Calu3 (cell line): ENCODE data around the gene CCDC71L. TPM values are rescaled to one million over a fixed set of nuclear protein-coding genes. Genes with fewer than 3 reads are reported as not detected.
"Not testable (repeated sequence)": the region's sequence is repeated elsewhere in the genome, so short reads cannot be mapped to it uniquely, and the experiment has no call there.

Experiments used
- BruUV-seq: library from RNA; stranded (reverse); fragments of 400-500 nt; replicated peaks from 2 replicates; lab custom pipeline; 2021; lab: Mats Ljungman, UMichigan
- CTCF ChIA-PET: fragments of 300-600 bp; sonication (Branson Sonifier 250); formaldehyde crosslinking; loops from one replicate; lab custom pipeline; 2022; ENCODE audit warnings: antibody characterized with exemption; lab: Charles Lee
- DNase-seq: peaks from one replicate; pipeline ENCODE4 v3.0.0; 2022
- H3K27ac Mint-ChIP-seq: one replicate; pipeline ENCODE4 v1.8.0; 2022; ENCODE audit warnings: mixed read lengths; ENCODE audit not compliant: unreplicated experiment
- H3K27me3 Mint-ChIP-seq: one replicate; pipeline ENCODE4 v1.8.0; 2022; ENCODE audit warnings: mixed read lengths; ENCODE audit not compliant: unreplicated experiment
- H3K36me3 Mint-ChIP-seq: one replicate; pipeline ENCODE4 v1.8.0; 2022; ENCODE audit warnings: mild to moderate bottlenecking, moderate library complexity, mixed read lengths; ENCODE audit not compliant: insufficient read depth, unreplicated experiment
- H3K4me1 Mint-ChIP-seq: one replicate; pipeline ENCODE4 v1.8.0; 2022; ENCODE audit warnings: mild to moderate bottlenecking, low read depth, mixed read lengths; ENCODE audit not compliant: unreplicated experiment
- H3K4me3 Mint-ChIP-seq: one replicate; pipeline ENCODE4 v1.8.0; 2022; ENCODE audit warnings: mild to moderate bottlenecking, low read depth, moderate library complexity, mixed read lengths; ENCODE audit not compliant: unreplicated experiment
- H3K9me3 Mint-ChIP-seq: one replicate; pipeline ENCODE4 v1.8.0; 2022; ENCODE audit warnings: low read depth, mixed read lengths; ENCODE audit not compliant: unreplicated experiment
- intact Hi-C: fragments of 100-400 bp; cut with micrococcal nuclease; formaldehyde crosslinking; loops from one replicate; pipeline ENCODE4 v1.10.0; 2022; ENCODE audit not compliant: unreplicated experiment
- total RNA-seq: library from RNA; stranded (reverse); gene quantifications from 2 replicates; pipeline ENCODE4 v1.2.3, GENCODE V29; 2022
- TF ChIP-seq, protein P1 (sequence below): fragments of 200-600 bp; IDR thresholded peaks from one replicate; pipeline ENCODE4 v1.8.0; 2022; ENCODE audit warnings: antibody characterized with exemption; ENCODE audit not compliant: unreplicated experiment

The CCDC71L gene
- total RNA-seq, 1 experiment from 2014 or later, result 28.1 TPM

DNA sequence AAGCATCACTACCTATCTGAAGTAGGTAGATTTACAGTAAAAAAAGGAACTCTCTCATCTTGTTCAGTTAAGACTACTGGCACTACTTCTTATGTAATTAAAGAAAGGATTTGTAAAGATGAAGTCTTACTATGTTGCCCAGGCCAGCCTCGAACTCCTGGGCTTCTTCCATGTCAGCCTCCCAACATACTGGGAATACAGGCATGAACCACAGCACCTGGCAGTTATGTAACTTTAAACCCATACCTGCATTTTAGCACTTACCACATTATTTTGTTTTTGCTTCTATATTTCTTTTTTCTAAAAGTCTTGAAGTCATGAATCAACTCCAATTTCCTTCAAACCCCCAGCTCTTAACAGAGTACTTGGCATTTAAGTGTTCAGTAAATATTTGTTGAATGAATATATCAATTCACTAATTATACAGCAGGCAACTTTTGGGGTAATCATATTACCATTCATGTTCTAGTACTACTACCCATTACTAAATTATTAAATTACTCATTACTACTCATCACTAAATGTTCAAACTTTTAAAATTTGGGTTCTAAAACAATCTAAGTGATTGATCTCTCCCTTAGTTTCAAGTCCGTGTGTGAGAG is 31.6 kb upstream of the CCDC71L start:
- Mint-ChIP-seq H3K4me1 (no peaks in the 10 kb centered on the region), H3K36me3 (no peaks in the 10 kb centered on the region), H3K27me3 (no peaks in the 10 kb centered on the region), H3K27ac (no peak overlapping the region), H3K4me3 (no peak overlapping the region), H3K9me3 (peaks cover 3% of the 10 kb centered on the region)
- no peak for DNase-seq
- CTCF ChIA-PET, result no interaction called here
- intact Hi-C loops, result no loop called here
- no TSS peak for BruUV-seq
- TF ChIP-seq, protein P1, sequence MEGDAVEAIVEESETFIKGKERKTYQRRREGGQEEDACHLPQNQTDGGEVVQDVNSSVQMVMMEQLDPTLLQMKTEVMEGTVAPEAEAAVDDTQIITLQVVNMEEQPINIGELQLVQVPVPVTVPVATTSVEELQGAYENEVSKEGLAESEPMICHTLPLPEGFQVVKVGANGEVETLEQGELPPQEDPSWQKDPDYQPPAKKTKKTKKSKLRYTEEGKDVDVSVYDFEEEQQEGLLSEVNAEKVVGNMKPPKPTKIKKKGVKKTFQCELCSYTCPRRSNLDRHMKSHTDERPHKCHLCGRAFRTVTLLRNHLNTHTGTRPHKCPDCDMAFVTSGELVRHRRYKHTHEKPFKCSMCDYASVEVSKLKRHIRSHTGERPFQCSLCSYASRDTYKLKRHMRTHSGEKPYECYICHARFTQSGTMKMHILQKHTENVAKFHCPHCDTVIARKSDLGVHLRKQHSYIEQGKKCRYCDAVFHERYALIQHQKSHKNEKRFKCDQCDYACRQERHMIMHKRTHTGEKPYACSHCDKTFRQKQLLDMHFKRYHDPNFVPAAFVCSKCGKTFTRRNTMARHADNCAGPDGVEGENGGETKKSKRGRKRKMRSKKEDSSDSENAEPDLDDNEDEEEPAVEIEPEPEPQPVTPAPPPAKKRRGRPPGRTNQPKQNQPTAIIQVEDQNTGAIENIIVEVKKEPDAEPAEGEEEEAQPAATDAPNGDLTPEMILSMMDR, result no peak

DNA sequence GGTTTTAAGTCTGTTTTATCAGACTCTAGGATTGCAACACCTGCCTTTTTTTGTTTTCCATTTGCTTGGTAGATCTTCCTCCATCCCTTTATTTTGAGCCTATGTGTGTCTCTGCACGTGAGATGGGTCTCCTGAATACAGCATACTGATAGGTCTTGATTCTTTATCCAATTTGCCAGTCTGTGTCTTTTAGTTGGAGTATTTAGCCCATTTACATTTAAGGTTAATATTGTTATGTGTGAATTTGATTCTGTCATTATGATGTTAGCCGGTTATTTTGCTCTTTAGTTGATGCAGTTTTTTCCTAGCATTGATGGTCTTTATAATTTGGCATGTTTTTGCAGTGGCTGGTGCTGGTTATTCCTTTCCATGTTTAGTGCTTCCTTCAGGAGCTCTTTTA is 27.2 kb upstream of the CCDC71L start:
- BruUV-seq, H3K4me1 Mint-ChIP-seq, DNase-seq, H3K9me3 Mint-ChIP-seq, H3K4me3 Mint-ChIP-seq, H3K36me3 Mint-ChIP-seq, CTCF ChIA-PET, H3K27me3 Mint-ChIP-seq, intact Hi-C loops, H3K27ac Mint-ChIP-seq: not testable (repeated sequence)

DNA sequence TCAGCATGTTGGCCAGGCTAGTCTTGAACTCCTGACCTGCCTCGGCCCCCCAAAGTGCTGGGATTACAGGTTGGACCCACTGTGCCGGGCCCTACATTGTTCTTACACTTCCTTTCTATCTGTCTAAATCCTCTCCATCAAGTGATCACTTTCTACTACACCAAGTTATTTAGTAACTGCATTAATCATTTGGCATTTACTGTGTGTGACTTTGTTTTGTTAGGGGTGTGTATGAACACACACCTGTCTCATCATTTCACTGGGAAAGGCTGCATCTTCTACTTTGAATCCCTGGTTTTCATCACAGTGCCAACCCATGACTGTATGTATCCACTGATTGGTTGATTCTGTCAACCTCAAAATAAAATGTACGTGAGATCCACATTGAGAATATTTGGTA is 23.0 kb upstream of the CCDC71L start:
- Mint-ChIP-seq H3K4me1 (peaks cover 9% of the 10 kb centered on the region), H3K4me3 (no peak overlapping the region), H3K9me3 (peaks cover 5% of the 10 kb centered on the region), H3K27me3 (no peaks in the 10 kb centered on the region), H3K36me3 (no peaks in the 10 kb centered on the region), H3K27ac (no peak overlapping the region)
- no peak for DNase-seq
- CTCF ChIA-PET, result no interaction called here
- TF ChIP-seq, protein P1, result no peak
- intact Hi-C loops, result no loop called here
- no TSS peak for BruUV-seq

DNA sequence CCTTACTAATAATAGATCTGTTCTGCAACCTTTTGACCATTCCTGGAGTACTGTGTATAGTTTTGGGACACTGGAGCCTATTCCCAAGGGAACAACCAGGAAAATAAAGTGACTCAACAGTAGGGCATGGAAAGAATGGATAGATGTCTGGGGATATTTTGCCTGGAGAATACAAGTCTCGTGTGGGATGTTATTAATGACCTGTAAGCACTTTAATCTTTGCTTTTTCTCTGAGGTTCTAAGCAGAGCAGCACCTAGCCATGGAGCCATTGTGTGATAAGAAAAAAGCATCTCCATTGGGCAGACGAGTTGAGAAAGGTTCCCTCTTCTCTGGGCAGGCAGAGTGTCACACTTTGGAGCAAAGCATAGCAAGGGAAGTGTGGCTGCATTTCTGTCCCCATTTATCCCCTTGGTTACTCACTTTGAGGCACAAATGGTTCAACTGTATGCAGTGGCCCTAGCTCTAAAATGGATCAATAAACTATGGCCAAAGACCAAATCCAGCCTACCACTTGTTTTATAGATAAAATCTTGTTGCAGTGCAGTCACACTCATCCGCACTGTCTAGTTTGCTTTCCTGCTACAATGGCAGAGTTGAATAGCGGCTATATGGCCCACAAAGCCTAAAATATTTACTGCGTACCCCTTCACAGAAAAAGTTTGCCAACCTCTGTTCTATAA is 21.0 kb upstream of the CCDC71L start:
- H3K27ac Mint-ChIP-seq, result no peak overlapping the region
- no peaks in the 10 kb centered on the region for H3K36me3 Mint-ChIP-seq
- no peak for DNase-seq
- no TSS peak for BruUV-seq
- intact Hi-C loops, result no loop called here
- H3K4me3 Mint-ChIP-seq, result no peak overlapping the region
- H3K9me3 Mint-ChIP-seq, result peaks cover 2% of the 10 kb centered on the region
- CTCF ChIA-PET, result no interaction called here
- no peaks in the 10 kb centered on the region for H3K27me3 Mint-ChIP-seq
- TF ChIP-seq, protein P1, result no peak
- H3K4me1 Mint-ChIP-seq, result peaks cover 12% of the 10 kb centered on the region
